ENCODE measurements around the gene CNTRL. TPM values are rescaled to one million over a fixed set of nuclear protein-coding genes. Genes with fewer than 3 reads are reported as not detected.
"Not testable (repeated sequence)": the region's sequence is repeated elsewhere in the genome, so short reads cannot be mapped to it uniquely, and the experiment has no call there.

The CNTRL gene
- total RNA-seq, 1 experiment from 2014 or later = 11.6 TPM

DNA sequence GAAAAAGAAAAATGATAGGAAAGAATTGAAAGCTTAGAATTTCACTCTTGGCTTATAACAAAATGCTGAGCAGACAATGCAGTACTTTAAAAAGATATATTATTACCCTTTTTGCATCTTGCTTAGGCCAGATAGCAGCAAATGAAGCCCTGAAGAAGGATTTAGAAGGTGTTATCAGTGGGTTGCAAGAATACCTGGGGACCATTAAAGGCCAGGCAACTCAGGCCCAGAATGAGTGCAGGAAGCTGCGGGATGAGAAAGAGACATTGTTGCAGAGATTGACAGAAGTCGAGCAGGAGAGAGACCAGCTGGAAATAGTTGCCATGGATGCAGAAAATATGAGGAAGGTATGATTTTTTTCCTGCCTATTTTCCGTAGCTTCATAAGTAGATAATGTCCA is 50.8 kb downstream of the CNTRL start:
- Histone ChIP-seq H2BK5ac (ENCODE audit: insufficient read length, low read length) (no peak overlapping the region), H3K23me2 (ENCODE audit: insufficient read length, low read depth, low read length, poor library complexity, severe bottlenecking) (no peaks in the 10 kb centered on the region), H3K79me1 (ENCODE audit: insufficient read depth, low read depth, low read length, poor library complexity, severe bottlenecking) (no peaks in the 10 kb centered on the region), H3K56ac (ENCODE audit: insufficient read length, low read depth, low read length) (no peak overlapping the region), H3K4me1 (ENCODE audit: insufficient read depth, low read length) (no peaks in the 10 kb centered on the region), H3K18ac (ENCODE audit: insufficient read length, low read depth, low read length) (no peak overlapping the region), H3K14ac (ENCODE audit: insufficient read depth, low read length) (no peak overlapping the region), H3K4me2 (ENCODE audit: insufficient read depth, insufficient read length, low read length) (no peak overlapping the region), H3K23ac (ENCODE audit: insufficient read length, low read depth, low read length) (no peak overlapping the region), H2BK120ac (ENCODE audit: low read depth, low read length, poor library complexity, severe bottlenecking) (no peak overlapping the region), H3K9me3 (ENCODE audit: control insufficient read depth, low read depth, low read length) (no peaks in the 10 kb centered on the region), H3T11ph (ENCODE audit: low read length) (no peak overlapping the region), H4K8ac (replicated peaks; ENCODE audit: insufficient read length, low read depth, low read length) (no peak overlapping the region), H3K27ac (ENCODE audit: insufficient read length, low read depth, low read length) (no peak overlapping the region), H3K4ac (ENCODE audit: low read depth, low read length) (no peak overlapping the region), H3K79me2 (ENCODE audit: insufficient read depth, low read length) (no peaks in the 10 kb centered on the region), H3K9ac (ENCODE audit: extremely low read depth, insufficient read length, low read length) (no peak overlapping the region), H2AK5ac (ENCODE audit: insufficient read length, low read length) (no peak overlapping the region), H2BK15ac (ENCODE audit: low read depth, low read length) (no peak overlapping the region), H2BK20ac (ENCODE audit: low read depth, low read length, poor library complexity, severe bottlenecking) (no peak overlapping the region), H2BK12ac (ENCODE audit: insufficient read length, low read depth, low read length) (no peak overlapping the region), H3K27me3 (ENCODE audit: insufficient read depth, low read length) (no peaks in the 10 kb centered on the region), H2AFZ (ENCODE audit: low read length) (no peak overlapping the region), H4K5ac (ENCODE audit: insufficient read length, low read depth, low read length) (no peak overlapping the region), H4K20me1 (ENCODE audit: control insufficient read depth, insufficient read depth, insufficient read length) (no peaks in the 10 kb centered on the region), H4K91ac (ENCODE audit: insufficient read length, low read depth, low read length) (no peak overlapping the region)
- no CpG with 5 or more reads among the region's 3 CpGs for WGBS (ENCODE audit: extremely low coverage, insufficient read length, low lambda C conversion rate)
- peaks cover 12 to 16% of the 10 kb centered on the region in 2 experiments for H3K4me1 Mint-ChIP-seq
- H3K4me3 Mint-ChIP-seq = no peak overlapping the region
- H3K9me3 Mint-ChIP-seq = peaks cover 0 to 3% of the 10 kb centered on the region in 2 experiments; a peak in 2 of 5 replicates
- TF ChIP-seq, protein P1, sequence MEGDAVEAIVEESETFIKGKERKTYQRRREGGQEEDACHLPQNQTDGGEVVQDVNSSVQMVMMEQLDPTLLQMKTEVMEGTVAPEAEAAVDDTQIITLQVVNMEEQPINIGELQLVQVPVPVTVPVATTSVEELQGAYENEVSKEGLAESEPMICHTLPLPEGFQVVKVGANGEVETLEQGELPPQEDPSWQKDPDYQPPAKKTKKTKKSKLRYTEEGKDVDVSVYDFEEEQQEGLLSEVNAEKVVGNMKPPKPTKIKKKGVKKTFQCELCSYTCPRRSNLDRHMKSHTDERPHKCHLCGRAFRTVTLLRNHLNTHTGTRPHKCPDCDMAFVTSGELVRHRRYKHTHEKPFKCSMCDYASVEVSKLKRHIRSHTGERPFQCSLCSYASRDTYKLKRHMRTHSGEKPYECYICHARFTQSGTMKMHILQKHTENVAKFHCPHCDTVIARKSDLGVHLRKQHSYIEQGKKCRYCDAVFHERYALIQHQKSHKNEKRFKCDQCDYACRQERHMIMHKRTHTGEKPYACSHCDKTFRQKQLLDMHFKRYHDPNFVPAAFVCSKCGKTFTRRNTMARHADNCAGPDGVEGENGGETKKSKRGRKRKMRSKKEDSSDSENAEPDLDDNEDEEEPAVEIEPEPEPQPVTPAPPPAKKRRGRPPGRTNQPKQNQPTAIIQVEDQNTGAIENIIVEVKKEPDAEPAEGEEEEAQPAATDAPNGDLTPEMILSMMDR (conservative IDR thresholded peaks at IDR 0.05) = no peak
- no peak for DNase-seq
- H3K36me3 Mint-ChIP-seq (ENCODE audit: insufficient read depth in 1 of 3, low read depth in 3 of 3) = peaks cover 11 to 27% (median 13%) of the 10 kb centered on the region in 3 experiments; a peak in 6 of 7 replicates
- no peak overlapping the region for H3K27ac Mint-ChIP-seq
- H3K27me3 Mint-ChIP-seq (ENCODE audit: low read depth) = no peaks in the 10 kb centered on the region

GRCh38 chr9:121129384-121129783 is 54.6 kb downstream of the CNTRL start:
- not testable (repeated sequence) for H2BK12ac ChIP-seq (ENCODE audit: insufficient read length, low read depth, low read length); H3K18ac ChIP-seq (ENCODE audit: insufficient read length, low read depth, low read length); H3K4me3 Mint-ChIP-seq; H3K9me3 ChIP-seq (ENCODE audit: control insufficient read depth, low read depth, low read length); H2AK5ac ChIP-seq (ENCODE audit: insufficient read length, low read length); H3K9me3 Mint-ChIP-seq; H4K91ac ChIP-seq (ENCODE audit: insufficient read length, low read depth, low read length); H3K27ac ChIP-seq (ENCODE audit: insufficient read length, low read depth, low read length); H4K5ac ChIP-seq (ENCODE audit: insufficient read length, low read depth, low read length); H3K79me1 ChIP-seq (ENCODE audit: insufficient read depth, low read depth, low read length, poor library complexity, severe bottlenecking); H3K56ac ChIP-seq (ENCODE audit: insufficient read length, low read depth, low read length); H4K20me1 ChIP-seq (ENCODE audit: control insufficient read depth, insufficient read depth, insufficient read length); H3T11ph ChIP-seq (ENCODE audit: low read length); DNase-seq; H3K14ac ChIP-seq (ENCODE audit: insufficient read depth, low read length); H3K27me3 Mint-ChIP-seq (ENCODE audit: low read depth); H4K8ac ChIP-seq (replicated peaks; ENCODE audit: insufficient read length, low read depth, low read length); H2AFZ ChIP-seq (ENCODE audit: low read length); H3K23me2 ChIP-seq (ENCODE audit: insufficient read length, low read depth, low read length, poor library complexity, severe bottlenecking); H3K79me2 ChIP-seq (ENCODE audit: insufficient read depth, low read length); H3K4ac ChIP-seq (ENCODE audit: low read depth, low read length); H3K9ac ChIP-seq (ENCODE audit: extremely low read depth, insufficient read length, low read length); H3K27me3 ChIP-seq (ENCODE audit: insufficient read depth, low read length); H3K23ac ChIP-seq (ENCODE audit: insufficient read length, low read depth, low read length); H2BK120ac ChIP-seq (ENCODE audit: low read depth, low read length, poor library complexity, severe bottlenecking); H2BK5ac ChIP-seq (ENCODE audit: insufficient read length, low read length); H3K4me2 ChIP-seq (ENCODE audit: insufficient read depth, insufficient read length, low read length); H2BK20ac ChIP-seq (ENCODE audit: low read depth, low read length, poor library complexity, severe bottlenecking); H3K4me1 ChIP-seq (ENCODE audit: insufficient read depth, low read length); H3K27ac Mint-ChIP-seq; H2BK15ac ChIP-seq (ENCODE audit: low read depth, low read length)
- H3K36me3 Mint-ChIP-seq (ENCODE audit: insufficient read depth in 1 of 3, low read depth in 3 of 3) = peaks cover 11 to 36% (median 13%) of the 10 kb centered on the region in 3 experiments; a peak in 6 of 7 replicates
- peaks cover 15 to 17% of the 10 kb centered on the region in 2 experiments for H3K4me1 Mint-ChIP-seq
- no CpG with 5 or more reads among the region's 3 CpGs for WGBS (ENCODE audit: extremely low coverage, insufficient read length, low lambda C conversion rate)
